NCI-H1417 (cell line): Measurements from ENCODE around the gene FBH1.
"Not testable (repeated sequence)": the region's sequence is repeated elsewhere in the genome, so short reads cannot be mapped to it uniquely, and the experiment has no call there.

Experiments
- DNase-seq, 3 experiments: peaks; one replicate each; lab custom pipeline; 2025; lab: John Stamatoyannopoulos, UW

FBH1 gene

GRCh38 chr10:5941579-5941978 lies 51.5 kb downstream of the FBH1 start:
- DNase-seq, result no peak

GRCh38 chr10:5942001-5942400 lies 52.0 kb downstream of the FBH1 start:
- DNase-seq, result no peak

GRCh38 chr10:5942474-5942873 lies 52.4 kb downstream of the FBH1 start:
- no peak for DNase-seq

- DNase-seq, result peak in 2 of 3 experiments; percentile 1 to 40
These were observed 53.5 kb downstream of the FBH1 start for GRCh38 chr10:5943536-5943935.

- DNase-seq, result peak in 1 of 3 experiments; percentile 6
These were observed 54.5 kb downstream of the FBH1 start for GRCh38 chr10:5944389-5945189.

GRCh38 chr10:5945190-5945509 lies 55.1 kb downstream of the FBH1 start:
- DNase-seq, result no peak

GRCh38 chr10:5945561-5946418 lies 55.7 kb downstream of the FBH1 start:
- DNase-seq, result no peak

- not testable (repeated sequence) for DNase-seq
These were observed 56.4 kb downstream of the FBH1 start for GRCh38 chr10:5946419-5946775.

GRCh38 chr10:5946786-5947185 lies 56.7 kb downstream of the FBH1 start:
- no peak for DNase-seq

GRCh38 chr10:5947471-5948207 lies 57.6 kb downstream of the FBH1 start:
- no peak for DNase-seq

- DNase-seq, result no peak
These were observed 58.2 kb downstream of the FBH1 start for GRCh38 chr10:5948208-5948585.

- DNase-seq, result peak in 2 of 3 experiments; percentile 1 to 37
These were observed 59.1 kb downstream of the FBH1 start for GRCh38 chr10:5949009-5949759.

- DNase-seq, result no peak
These were observed 61.2 kb downstream of the FBH1 start for GRCh38 chr10:5951167-5951711.

- DNase-seq, result no peak
These were observed 61.8 kb downstream of the FBH1 start for GRCh38 chr10:5951721-5952407.

- no peak for DNase-seq
These were observed 62.8 kb downstream of the FBH1 start for GRCh38 chr10:5952731-5953385.

GRCh38 chr10:5953676-5954075 lies 63.6 kb downstream of the FBH1 start:
- no peak for DNase-seq

- no peak for DNase-seq
These were observed 66.3 kb downstream of the FBH1 start for GRCh38 chr10:5956146-5956936.

GRCh38 chr10:5958077-5958476 lies 68.0 kb downstream of the FBH1 start:
- DNase-seq, result no peak

- DNase-seq, result no peak
These were observed 68.6 kb downstream of the FBH1 start for GRCh38 chr10:5958675-5959074.

- no peak for DNase-seq
These were observed 69.1 kb downstream of the FBH1 start for GRCh38 chr10:5959142-5959541.
